ENCODE data around the gene SUGCT. TPM values are rescaled to one million over a fixed set of nuclear protein-coding genes. Genes with fewer than 3 reads are reported as not detected.

Gene SUGCT
- total RNA-seq, 4 donors from 2014 or later: 7.8 to 15.0 (median 12.8) TPM

GRCh38 chr7:40354711-40355110, 219.9 kb downstream of the SUGCT start:
- no peak overlapping the region for H3K4me3 ChIP-seq
- peaks cover 0 to 5% (median 0%) of the 10 kb centered on the region in 4 donors for H3K4me1 ChIP-seq
- 95% methylated on average over 2 of the region's 2 CpGs for WGBS
- no peaks in the 10 kb centered on the region for H3K36me3 ChIP-seq
- H3K27me3 ChIP-seq: no peaks in the 10 kb centered on the region
- H3K27ac ChIP-seq (replicated peaks in 1 of 4): no peak overlapping the region
- no peak for DNase-seq (ENCODE audit: extremely low spot score)
- no peaks in the 10 kb centered on the region for H3K9me3 ChIP-seq
- TF ChIP-seq POLR2AphosphoS5 (IDR thresholded peaks at IDR 0.05) (no peak), POLR2A (IDR thresholded peaks at IDR 0.05; ENCODE audit: low read depth) (no peak), CTCF (IDR thresholded peaks at IDR 0.05) (no peak), EP300 (IDR thresholded peaks at IDR 0.05) (no peak)
- intact Hi-C loops (cut with DNase I): no loop called here

GRCh38 chr7:40356312-40356711, 221.5 kb downstream of the SUGCT start:
- intact Hi-C loops (cut with DNase I): no loop called here
- peaks cover 0 to 5% (median 0%) of the 10 kb centered on the region in 4 donors for H3K4me1 ChIP-seq
- TF ChIP-seq EP300 (IDR thresholded peaks at IDR 0.05) (no peak), POLR2A (IDR thresholded peaks at IDR 0.05; ENCODE audit: low read depth) (no peak), CTCF (IDR thresholded peaks at IDR 0.05) (no peak), POLR2AphosphoS5 (IDR thresholded peaks at IDR 0.05) (no peak)
- no peaks in the 10 kb centered on the region for H3K9me3 ChIP-seq
- H3K27me3 ChIP-seq: no peaks in the 10 kb centered on the region
- H3K36me3 ChIP-seq: no peaks in the 10 kb centered on the region
- no peak for DNase-seq (ENCODE audit: extremely low spot score)
- no peak overlapping the region for H3K27ac ChIP-seq (replicated peaks in 1 of 4)
- H3K4me3 ChIP-seq: no peak overlapping the region
- WGBS: 90% methylated on average over 3 of the region's 3 CpGs

GRCh38 chr7:40356871-40357709, 222.3 kb downstream of the SUGCT start:
- intact Hi-C loops (cut with DNase I): no loop called here
- Histone ChIP-seq H3K27me3 (no peaks in the 10 kb centered on the region), H3K9me3 (no peaks in the 10 kb centered on the region), H3K4me3 (no peak overlapping the region), H3K36me3 (no peaks in the 10 kb centered on the region), H3K4me1 (peaks cover 0 to 5% (median 0%) of the 10 kb centered on the region in 4 donors), H3K27ac (replicated peaks in 1 of 4) (no peak overlapping the region)
- DNase-seq (ENCODE audit: extremely low spot score): no peak
- 86% methylated on average over 6 of the region's 6 CpGs for WGBS
- TF ChIP-seq POLR2AphosphoS5 (IDR thresholded peaks at IDR 0.05) (no peak), EP300 (IDR thresholded peaks at IDR 0.05) (no peak), CTCF (IDR thresholded peaks at IDR 0.05) (no peak)

GRCh38 chr7:40369641-40370277, 235.0 kb downstream of the SUGCT start:
- Histone ChIP-seq H3K27me3 (no peaks in the 10 kb centered on the region), H3K36me3 (no peaks in the 10 kb centered on the region), H3K4me1 (no peaks in the 10 kb centered on the region), H3K27ac (replicated peaks in 1 of 4) (no peak overlapping the region), H3K9me3 (no peaks in the 10 kb centered on the region), H3K4me3 (no peak overlapping the region)
- intact Hi-C loops (cut with DNase I): no loop called here
- WGBS: 92% methylated on average over 5 of the region's 5 CpGs
- no peak for DNase-seq (ENCODE audit: extremely low spot score)
- TF ChIP-seq POLR2AphosphoS5 (IDR thresholded peaks at IDR 0.05) (no peak), EP300 (IDR thresholded peaks at IDR 0.05) (no peak), POLR2A (IDR thresholded peaks at IDR 0.05; ENCODE audit: low read depth) (no peak), CTCF (IDR thresholded peaks at IDR 0.05) (no peak)

Measured in esophagus muscularis mucosa (tissue), 4 donors.